Glomerular visceral epithelial cell (primary cell): ENCODE measurements around the gene CACNA1I.

Experiments used
- DNase-seq: peaks from one replicate; pipeline ENCODE4 v3.0.0-alpha.2; 2016; ENCODE audit errors: extremely low spot score

Gene CACNA1I

DNA sequence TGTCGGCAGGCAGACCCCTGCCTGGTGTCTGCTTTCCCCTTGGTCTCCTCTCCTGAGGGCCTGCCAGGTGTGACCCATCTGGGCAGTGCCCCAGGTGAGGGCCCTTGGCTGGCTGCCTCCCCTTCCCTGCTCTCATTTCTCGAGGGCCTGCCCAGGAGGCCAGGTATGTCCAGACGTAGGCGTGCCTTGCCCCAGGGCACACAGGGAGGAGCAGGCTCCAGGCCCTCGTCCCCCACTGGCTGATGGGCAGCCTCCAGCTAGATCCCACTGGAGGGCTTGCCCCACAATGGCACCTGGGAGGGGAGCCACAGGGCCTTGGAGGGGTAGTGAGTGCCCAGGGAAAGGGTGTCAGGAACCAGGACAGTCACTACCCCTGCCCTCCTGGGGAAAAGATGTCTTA, 95.9 kb downstream of the CACNA1I start:
- DNase-seq = no peak

- DNase-seq = no peak
Measured at GRCh38 chr22:39666926-39667325, 96.4 kb downstream of the CACNA1I start.

DNA sequence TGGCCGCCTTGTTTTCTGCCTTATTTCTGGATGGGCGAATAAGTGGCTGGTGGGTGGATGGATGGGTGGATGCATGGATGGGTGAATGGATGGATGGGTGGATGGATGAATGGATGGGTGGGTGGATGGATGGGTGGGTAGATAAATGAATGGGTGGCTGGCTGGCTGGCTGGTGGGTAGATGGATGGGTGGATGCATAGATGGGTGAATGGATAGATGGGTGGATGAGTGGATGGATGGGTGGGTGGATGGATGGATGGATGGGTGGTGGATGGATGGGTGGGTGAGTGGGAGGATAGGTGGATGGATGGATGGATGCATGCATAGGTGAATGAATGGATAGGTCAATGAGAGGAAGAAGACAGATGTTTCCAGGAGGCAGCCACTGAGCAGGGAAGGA, 98.9 kb downstream of the CACNA1I start:
- DNase-seq = no peak

GRCh38 chr22:39671936-39672335, 101.4 kb downstream of the CACNA1I start:
- DNase-seq = no peak

DNA sequence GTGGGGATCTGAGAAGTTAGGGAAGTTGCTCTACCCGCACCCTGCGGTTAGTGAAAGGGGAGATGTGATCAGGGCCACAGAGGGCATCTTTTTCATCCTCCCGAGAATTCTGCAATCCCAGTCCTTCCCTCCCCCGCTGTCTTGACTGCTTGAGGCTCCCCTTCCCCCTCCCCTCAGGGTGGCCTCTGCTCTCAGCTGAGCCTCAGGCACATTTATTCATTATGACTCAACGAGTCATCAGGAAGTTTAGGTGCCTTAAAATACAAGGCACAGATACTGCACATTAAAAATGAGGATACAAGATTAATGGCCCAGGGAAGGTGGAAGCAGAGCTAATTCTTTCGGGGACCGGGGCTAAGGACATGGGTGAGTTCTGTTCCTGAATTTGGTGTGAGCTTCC, 104.0 kb downstream of the CACNA1I start:
- no peak for DNase-seq

GRCh38 chr22:39675947-39676346, 105.4 kb downstream of the CACNA1I start:
- DNase-seq = no peak

DNA sequence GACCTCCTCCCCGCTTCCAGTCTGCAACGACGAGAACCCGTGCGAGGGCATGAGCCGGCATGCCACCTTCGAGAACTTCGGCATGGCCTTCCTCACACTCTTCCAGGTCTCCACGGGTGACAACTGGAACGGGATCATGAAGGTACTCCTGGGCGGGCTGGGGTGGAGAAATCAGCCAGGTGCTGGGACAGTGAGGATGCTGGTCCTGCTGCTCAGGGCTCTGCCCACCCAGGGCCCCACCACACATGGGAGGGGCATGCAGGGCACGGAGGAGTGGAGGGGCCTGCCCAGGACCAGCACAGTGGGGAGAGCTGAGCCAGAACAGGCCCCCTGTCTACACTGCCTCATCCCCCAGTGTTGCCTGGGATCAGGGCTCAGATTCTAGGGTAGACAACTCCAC, 107.4 kb downstream of the CACNA1I start:
- DNase-seq = no peak

DNA sequence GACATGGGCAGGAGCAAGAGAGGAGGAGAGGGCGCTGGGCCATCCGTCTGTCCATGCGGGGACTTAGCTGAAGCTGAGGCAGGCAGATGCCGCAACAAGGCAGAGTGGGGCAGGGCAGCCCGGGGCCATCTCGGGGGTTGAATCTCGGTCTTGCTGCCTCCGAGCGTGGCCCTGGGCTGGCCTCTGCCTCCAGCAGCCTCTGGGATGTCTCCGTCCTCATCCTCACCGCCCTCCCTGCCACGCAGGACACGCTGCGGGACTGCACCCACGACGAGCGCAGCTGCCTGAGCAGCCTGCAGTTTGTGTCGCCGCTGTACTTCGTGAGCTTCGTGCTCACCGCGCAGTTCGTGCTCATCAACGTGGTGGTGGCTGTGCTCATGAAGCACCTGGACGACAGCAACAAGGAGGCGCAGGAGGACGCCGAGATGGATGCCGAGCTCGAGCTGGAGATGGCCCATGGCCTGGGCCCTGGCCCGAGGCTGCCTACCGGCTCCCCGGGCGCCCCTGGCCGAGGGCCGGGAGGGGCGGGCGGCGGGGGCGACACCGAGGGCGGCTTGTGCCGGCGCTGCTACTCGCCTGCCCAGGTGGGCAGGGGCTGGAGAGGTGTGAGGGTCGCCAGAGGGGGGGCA, 108.4 kb downstream of the CACNA1I start:
- DNase-seq = no peak

DNA sequence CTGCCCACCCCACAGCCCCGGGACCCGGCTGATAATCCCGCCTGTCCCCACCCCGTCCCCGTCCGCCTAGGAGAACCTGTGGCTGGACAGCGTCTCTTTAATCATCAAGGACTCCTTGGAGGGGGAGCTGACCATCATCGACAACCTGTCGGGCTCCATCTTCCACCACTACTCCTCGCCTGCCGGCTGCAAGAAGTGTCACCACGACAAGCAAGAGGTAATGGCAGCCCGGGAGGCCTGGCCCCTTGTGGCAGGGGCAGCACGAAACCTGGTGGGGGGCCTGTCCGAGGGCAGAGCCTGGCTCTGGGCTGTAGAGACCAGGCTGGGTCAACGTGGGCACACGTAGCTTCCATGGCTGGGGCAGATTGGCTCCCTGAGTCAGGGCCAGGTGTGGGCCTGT, 109.1 kb downstream of the CACNA1I start:
- no peak for DNase-seq

DNA sequence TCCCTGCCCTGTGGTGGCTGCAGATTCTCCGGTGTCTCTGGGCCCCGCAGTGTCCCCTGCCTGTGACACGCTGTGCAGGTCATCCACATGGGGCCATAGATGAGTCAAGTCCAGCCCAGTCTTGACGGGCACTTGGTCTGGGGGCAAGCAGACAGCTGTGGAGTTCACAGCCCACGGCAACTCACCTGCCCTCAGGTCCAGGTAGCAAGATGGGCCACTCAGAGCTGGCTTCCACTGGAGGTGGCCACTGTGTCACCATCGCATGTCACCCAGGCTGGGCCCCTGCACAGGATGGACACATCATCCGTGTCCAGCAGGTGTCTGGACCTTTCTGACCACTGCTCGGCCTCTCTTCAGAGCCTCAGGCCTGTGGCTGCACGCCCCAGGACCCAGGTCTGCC, 109.9 kb downstream of the CACNA1I start:
- DNase-seq = no peak

GRCh38 chr22:39681038-39681861, 110.7 kb downstream of the CACNA1I start:
- DNase-seq = no peak

DNA sequence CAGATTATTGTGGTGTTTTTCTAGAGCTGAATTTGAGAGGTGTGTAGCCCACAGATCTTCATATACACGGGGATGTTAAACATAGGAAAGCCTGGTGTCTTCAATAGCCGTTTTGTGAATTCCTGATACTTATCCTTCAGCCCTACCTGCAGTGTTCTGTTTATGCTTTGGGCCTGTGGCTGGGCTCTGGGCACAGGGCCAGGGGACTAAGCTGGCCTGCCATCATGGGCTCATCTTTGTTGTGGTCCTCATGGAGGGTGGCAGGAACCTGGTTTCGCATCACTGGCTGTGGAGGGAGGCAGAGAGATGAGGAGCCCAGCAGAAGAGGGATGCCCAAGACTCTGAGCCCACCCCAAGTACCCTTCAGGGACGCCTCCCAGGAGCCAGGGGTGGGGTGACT, 112.4 kb downstream of the CACNA1I start:
- no peak for DNase-seq

DNA sequence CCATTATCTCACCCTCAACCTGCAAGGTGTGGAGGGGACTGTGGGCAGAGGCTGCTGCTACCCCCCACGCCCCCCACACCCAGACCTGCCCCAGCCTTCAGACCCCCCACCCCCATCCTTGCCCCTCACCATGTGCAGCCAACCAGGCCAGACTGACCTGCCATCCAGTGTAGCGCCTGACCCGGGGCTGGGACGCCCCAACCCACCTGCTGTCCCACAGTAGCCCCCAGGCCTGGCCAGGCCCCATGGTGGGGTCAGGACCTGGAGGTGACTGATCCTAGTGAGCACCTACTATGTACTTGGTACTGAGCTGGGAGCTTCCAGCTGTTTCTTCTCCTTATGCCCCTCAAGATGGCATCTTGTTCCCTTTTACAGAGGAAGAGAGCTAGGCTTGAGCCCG, 113.1 kb downstream of the CACNA1I start:
- no peak for DNase-seq

GRCh38 chr22:39684702-39685281, 114.2 kb downstream of the CACNA1I start:
- no peak for DNase-seq

DNA sequence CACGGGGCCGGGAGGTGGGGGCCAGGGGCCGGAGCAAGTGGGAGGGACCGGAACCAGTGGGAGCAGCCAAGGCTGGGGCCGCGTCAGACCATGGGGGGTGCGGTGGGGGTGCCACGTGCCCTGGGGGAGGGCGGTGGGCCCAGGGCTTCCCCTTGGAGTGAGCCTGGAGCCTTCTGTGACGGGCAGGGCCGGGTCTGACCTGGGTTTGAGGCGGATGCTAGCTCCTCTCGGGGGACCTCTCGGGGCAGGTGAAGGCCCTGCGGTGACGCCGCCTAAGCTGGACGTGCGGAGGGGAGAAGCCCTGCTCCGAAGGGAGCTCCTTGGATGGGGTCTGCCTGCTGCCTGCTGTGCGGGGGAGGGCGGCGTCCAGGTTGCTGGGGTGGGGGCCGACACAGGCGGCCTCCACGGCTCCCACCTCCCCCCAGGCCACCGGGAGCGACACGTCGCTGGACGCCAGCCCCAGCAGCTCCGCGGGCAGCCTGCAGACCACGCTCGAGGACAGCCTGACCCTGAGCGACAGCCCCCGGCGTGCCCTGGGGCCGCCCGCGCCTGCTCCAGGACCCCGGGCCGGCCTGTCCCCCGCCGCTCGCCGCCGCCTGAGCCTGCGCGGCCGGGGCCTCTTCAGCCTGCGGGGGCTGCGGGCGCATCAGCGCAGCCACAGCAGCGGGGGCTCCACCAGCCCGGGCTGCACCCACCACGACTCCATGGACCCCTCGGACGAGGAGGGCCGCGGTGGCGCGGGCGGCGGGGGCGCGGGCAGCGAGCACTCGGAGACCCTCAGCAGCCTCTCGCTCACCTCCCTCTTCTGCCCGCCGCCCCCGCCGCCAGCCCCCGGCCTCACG, 115.0 kb downstream of the CACNA1I start:
- DNase-seq = no peak

- DNase-seq = no peak
Measured at GRCh38 chr22:39686178-39686620, 115.6 kb downstream of the CACNA1I start.

- no peak for DNase-seq
Measured at GRCh38 chr22:39686776-39687525, 116.4 kb downstream of the CACNA1I start.

DNA sequence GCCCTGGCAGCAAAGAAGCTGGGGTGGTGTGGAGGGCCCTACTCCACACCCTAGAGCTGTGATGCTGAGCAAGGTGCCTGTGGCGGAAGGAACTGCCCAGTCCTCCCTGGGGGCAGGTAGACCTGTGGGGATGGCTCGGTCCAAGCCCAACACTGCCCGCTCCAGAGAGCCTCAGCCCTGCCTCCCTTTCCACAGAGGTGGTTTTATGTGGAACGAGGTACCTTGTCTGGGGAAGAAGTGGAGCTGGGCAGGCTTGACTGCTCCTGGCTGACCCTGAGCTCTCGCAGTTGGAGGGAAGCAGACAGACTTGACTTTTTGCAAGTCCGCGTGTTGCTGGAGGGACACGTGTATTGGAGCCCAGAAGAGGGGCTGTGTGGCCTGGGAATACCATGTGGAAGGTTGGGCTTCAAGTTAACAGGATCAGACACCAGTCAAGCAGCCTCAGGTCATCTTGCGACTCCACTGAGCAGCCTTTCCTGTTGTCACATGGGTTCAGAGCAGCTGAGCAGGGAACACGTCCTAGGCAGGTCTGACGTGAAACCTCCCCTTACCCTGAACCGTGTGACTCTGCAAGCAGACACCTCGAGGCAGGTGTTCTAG, 117.7 kb downstream of the CACNA1I start:
- DNase-seq = no peak

DNA sequence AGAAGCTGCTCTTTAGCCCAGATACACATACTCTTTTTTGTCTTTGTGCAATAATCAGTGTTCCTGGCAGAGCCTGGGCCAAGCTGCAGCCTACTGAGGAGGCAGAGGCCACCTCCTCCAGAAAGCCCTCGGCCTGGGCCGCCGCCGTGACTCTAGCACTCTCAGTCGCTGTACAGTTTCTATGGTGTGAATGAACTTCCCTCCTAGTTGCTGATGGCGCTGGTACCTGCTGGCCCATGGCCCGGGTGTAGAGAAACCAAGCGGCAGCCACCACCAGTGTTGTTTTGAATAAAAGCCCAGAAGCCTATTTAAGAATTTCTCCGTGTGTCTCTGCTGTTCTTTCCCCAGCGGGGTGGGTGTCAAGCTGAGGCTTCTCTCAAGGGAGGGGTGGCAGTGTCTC, 118.9 kb downstream of the CACNA1I start:
- no peak for DNase-seq

DNA sequence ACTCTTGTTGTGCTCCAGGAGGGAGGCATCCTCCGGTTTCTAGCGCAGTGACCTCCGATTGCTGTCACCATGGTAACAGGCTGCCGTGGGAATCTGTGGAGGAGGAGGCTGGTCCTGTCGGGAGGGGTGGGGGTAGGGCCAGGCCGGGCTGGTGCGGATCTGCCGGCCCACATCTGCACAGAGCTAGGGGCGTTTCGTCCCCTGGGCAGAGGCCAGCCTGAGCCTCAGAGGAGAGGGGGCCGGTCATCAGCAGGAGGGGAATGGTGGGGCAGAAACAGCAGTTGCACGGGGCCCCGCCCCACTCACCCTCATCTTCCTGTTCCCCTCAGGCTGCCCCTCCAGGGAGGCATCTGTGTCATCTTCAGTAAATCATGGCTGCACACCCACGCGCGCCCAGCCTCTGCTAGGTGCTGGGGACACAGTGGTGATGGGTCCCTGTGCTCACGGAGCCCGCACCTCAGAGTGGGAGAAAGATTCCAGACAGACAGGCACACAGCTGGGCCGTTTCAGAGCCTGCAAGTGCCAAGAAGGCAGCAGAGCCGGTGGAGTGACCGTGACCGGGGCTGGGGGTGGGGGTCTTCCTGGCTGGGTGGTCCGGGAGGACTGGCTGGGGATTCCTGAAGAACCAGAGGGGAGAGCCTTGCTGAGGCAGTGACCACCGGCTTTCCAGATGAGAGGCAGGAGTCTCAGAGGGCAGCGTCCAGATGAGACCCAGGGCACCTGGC, 120.5 kb downstream of the CACNA1I start:
- DNase-seq = no peak
